Sigmoid colon (tissue), 7 donors: ENCODE data around the gene TTLL6. TPM values are rescaled to one million over a fixed set of nuclear protein-coding genes. Genes with fewer than 3 reads are reported as not detected.
"Not testable (repeated sequence)": the region's sequence is repeated elsewhere in the genome, so short reads cannot be mapped to it uniquely, and the experiment has no call there.

Experiments used
- DNase-seq: peaks from one replicate; pipeline ENCODE4 v3.0.0-alpha.2; 2019
- H3K27ac ChIP-seq, 4 donors: fragments of 200-600 bp; sonication (generic); one replicate each; pipeline ENCODE4 v1.5.1; 2016 to 2019; ENCODE audit warnings: mild to moderate bottlenecking in 1 of 4
- H3K27me3 ChIP-seq, 3 donors: fragments of 200-600 bp; sonication (generic); one replicate each; pipeline ENCODE4 v1.5.1; 2019; ENCODE audit warnings: mild to moderate bottlenecking in 1 of 3
- H3K36me3 ChIP-seq, 4 donors: fragments of 200-600 bp; sonication (generic); one replicate each; pipeline ENCODE4 v1.5.1; 2016 to 2019
- H3K4me1 ChIP-seq, 4 donors: fragments of 200-600 bp; sonication (generic); one replicate each; pipeline ENCODE4 v1.5.1; 2017 to 2019
- H3K4me3 ChIP-seq, 4 donors: fragments of 200-600 bp; sonication (generic); one replicate each; pipeline ENCODE4 v1.5.1; 2017 to 2019; ENCODE audit warnings: mild to moderate bottlenecking in 2 of 4, moderate library complexity in 1 of 4
- H3K9me3 ChIP-seq, 4 donors: fragments of 200-600 bp in 3 of 4; sonication (generic) in 3 of 4; one replicate each; pipeline versions ENCODE4 v1.5.1 to v1.6.1; 2013 to 2019
- EP300 ChIP-seq, 4 donors: sonication (generic); formaldehyde crosslinking; IDR thresholded peaks; one replicate each; pipeline ENCODE4 v1.6.1; 2017; ENCODE audit warnings: antibody characterized with exemption in 4 of 4
- POLR2A ChIP-seq, 2 donors: fragments of 450-650 bp; IDR thresholded peaks; one replicate each; pipeline ENCODE4 v1.6.1; 2016; ENCODE audit warnings: antibody characterized with exemption in 2 of 2, mild to moderate bottlenecking in 2 of 2, moderate library complexity in 2 of 2
- POLR2AphosphoS5 ChIP-seq, 4 donors: sonication (generic); formaldehyde crosslinking; IDR thresholded peaks; one replicate each; pipeline ENCODE4 v1.6.1; 2017; ENCODE audit warnings: antibody characterized with exemption in 4 of 4
- WGBS, 2 donors: extraction: QIAGEN DNeasy Blood & Tissue Kit; methylation state at CpG; one replicate each; pipeline ENCODE4 v1.1.7; 2013; 5-methylcytosine and 5-hydroxymethylcytosine counted together
- intact Hi-C: fragments of 100-400 bp; cut with DNase I; formaldehyde crosslinking; loops from one replicate; pipeline ENCODE4 v1.15.1; 2023
- polyA plus RNA-seq, 3 donors: library from polyadenylated mRNA; stranded (reverse); fragments of 200-250 nt; gene quantifications; one replicate each; pipeline ENCODE4 v1.2.3, GENCODE V29; 2013
- total RNA-seq, 4 donors: library from RNA; depleted of rRNA; stranded (reverse); fragments of >200 nt; gene quantifications; one replicate each; pipeline ENCODE4 v1.1.0, GENCODE V29; 2016
- TF ChIP-seq, protein P1 (sequence below), 4 experiments: fragments of 450-650 bp in 3 of 4; fragments of 200-600 bp in 1 of 4; IDR thresholded peaks; one replicate each; pipeline ENCODE4 v1.5.1; 2016 to 2019; ENCODE audit warnings: antibody characterized with exemption in 4 of 4, mild to moderate bottlenecking in 3 of 4, moderate library complexity in 2 of 4
- donor health status: healthy with polysubstance abuse.
- donor health status: Bipolar disorder and iron deficiency.
- donor health status: healthy.

The TTLL6 gene
- total and polyA plus RNA-seq, 7 donors = under 0.01 to 10.5 (median 3.5) TPM; not detected in 2

GRCh38 chr17:48830840-48831548, 14.0 kb upstream of the TTLL6 start, which contains the start of gene CALCOCO2:
TSS of gene CALCOCO2 (plus strand) at chr17:48831035. CDS start at chr17:48841708, 10,673 bp downstream.
- Histone ChIP-seq H3K4me1 (peaks cover 0 to 41% (median 35%) of the 10 kb centered on the region in 4 donors), H3K4me3 (peak within 1 kb of the TSS; percentile 80 to 92 (median 86))

GRCh38 chr17:48825446-48826381, 8.7 kb upstream of the TTLL6 start:
- Histone ChIP-seq H3K4me1 (peaks cover 0 to 4% (median 3%) of the 10 kb centered on the region in 4 donors), H3K36me3 (no peaks in the 10 kb centered on the region), H3K27me3 (peaks cover 0 to 11% (median 9%) of the 10 kb centered on the region in 3 donors), H3K27ac (no peak overlapping the region), H3K9me3 (no peaks in the 10 kb centered on the region), H3K4me3 (no peak overlapping the region)
- intact Hi-C loops = no loop called here
- DNase-seq = no peak
- WGBS, 2 donors = 79 to 84% methylated on average over 11 of the region's 11 CpGs
- TF ChIP-seq EP300 (IDR thresholded peaks at IDR 0.05) = no peak
- TF ChIP-seq POLR2A (IDR thresholded peaks at IDR 0.05) = no peak
- TF ChIP-seq, protein P1, sequence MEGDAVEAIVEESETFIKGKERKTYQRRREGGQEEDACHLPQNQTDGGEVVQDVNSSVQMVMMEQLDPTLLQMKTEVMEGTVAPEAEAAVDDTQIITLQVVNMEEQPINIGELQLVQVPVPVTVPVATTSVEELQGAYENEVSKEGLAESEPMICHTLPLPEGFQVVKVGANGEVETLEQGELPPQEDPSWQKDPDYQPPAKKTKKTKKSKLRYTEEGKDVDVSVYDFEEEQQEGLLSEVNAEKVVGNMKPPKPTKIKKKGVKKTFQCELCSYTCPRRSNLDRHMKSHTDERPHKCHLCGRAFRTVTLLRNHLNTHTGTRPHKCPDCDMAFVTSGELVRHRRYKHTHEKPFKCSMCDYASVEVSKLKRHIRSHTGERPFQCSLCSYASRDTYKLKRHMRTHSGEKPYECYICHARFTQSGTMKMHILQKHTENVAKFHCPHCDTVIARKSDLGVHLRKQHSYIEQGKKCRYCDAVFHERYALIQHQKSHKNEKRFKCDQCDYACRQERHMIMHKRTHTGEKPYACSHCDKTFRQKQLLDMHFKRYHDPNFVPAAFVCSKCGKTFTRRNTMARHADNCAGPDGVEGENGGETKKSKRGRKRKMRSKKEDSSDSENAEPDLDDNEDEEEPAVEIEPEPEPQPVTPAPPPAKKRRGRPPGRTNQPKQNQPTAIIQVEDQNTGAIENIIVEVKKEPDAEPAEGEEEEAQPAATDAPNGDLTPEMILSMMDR (IDR thresholded peaks at IDR 0.05) = no peak
- TF ChIP-seq POLR2AphosphoS5 (IDR thresholded peaks at IDR 0.05) = no peak

More at GRCh38 chr17:48830840-48831548, 14.0 kb upstream of the TTLL6 start, which contains the start of gene CALCOCO2:
- DNase-seq = peak; percentile 97
- TF ChIP-seq POLR2A (IDR thresholded peaks at IDR 0.05) = peak; percentile 75 to 78
- peak; percentile 84 to 94 (median 92) for TF ChIP-seq POLR2AphosphoS5 (IDR thresholded peaks at IDR 0.05)
- TF ChIP-seq, protein P1 (IDR thresholded peaks at IDR 0.05) = no peak
- no peak for TF ChIP-seq EP300 (IDR thresholded peaks at IDR 0.05)
- Histone ChIP-seq H3K27ac (peak within 1 kb of the TSS; percentile 93 to 97 (median 94)), H3K9me3 (no peaks in the 10 kb centered on the region), H3K27me3 (no peaks in the 10 kb centered on the region), H3K36me3 (peaks cover 0 to 1% (median 0%) of the 10 kb centered on the region in 4 donors)
- intact Hi-C loops = loop anchor here (2.0 kb wide), 1 partner anchor 62 kb away; the partner anchor contains the start of gene ATP5MC1
- 0% methylated on average over 48 of the region's 48 CpGs for WGBS, 2 donors

DNA sequence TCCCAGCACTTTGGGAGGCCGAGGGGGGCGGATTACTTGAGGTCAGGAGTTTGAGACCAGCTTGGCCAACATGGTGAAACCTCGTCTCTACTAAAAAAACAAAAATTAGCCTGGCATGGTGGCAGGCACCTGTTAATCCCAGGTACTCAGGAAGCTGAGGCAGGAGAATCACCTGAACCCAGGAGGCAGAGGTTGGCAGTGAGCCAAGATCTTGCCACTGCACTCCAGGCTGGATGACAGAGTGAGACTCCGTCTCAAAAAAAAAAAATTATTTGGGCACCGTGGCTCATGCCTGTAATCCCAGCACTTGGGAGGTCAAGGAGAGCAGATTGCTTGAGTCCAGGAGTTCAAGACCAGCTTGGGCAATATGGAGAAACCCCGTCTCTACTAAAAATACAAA, 3.9 kb upstream of the TTLL6 start:
- Histone ChIP-seq H3K4me1 (peaks cover 0 to 17% (median 13%) of the 10 kb centered on the region in 4 donors), H3K27me3 (peaks cover 7 to 48% (median 43%) of the 10 kb centered on the region in 3 donors)
- 66 to 81% methylated on average over 6 of the region's 6 CpGs for whole genome bisulfite sequencing, 2 donors
- H3K9me3 ChIP-seq, intact Hi-C loops, DNase-seq, H3K27ac ChIP-seq, H3K4me3 ChIP-seq, H3K36me3 ChIP-seq: not testable (repeated sequence)

GRCh38 chr17:48819466-48819865, 2.4 kb upstream of the TTLL6 start:
- TF ChIP-seq POLR2AphosphoS5 (IDR thresholded peaks at IDR 0.05) (no peak), POLR2A (IDR thresholded peaks at IDR 0.05) (no peak), EP300 (IDR thresholded peaks at IDR 0.05) (no peak)
- TF ChIP-seq, protein P1 (IDR thresholded peaks at IDR 0.05) = no peak
- WGBS, 2 donors = 88 to 90% methylated on average over 11 of the region's 11 CpGs
- Histone ChIP-seq H3K27ac (no peak overlapping the region), H3K4me1 (peaks cover 0 to 17% (median 13%) of the 10 kb centered on the region in 4 donors), H3K9me3 (no peaks in the 10 kb centered on the region), H3K36me3 (no peaks in the 10 kb centered on the region), H3K27me3 (peaks cover 7 to 49% (median 48%) of the 10 kb centered on the region in 3 donors), H3K4me3 (no peak overlapping the region)
- intact Hi-C loops = no loop called here
- DNase-seq = no peak
